NCI-H146 treated with DMSO at 0.1 percent for 48 hours (cell line): ENCODE data around the gene CBY1.
A peak's percentile ranks its signal among the peaks of the same experiment; 100 is the strongest.

ENCODE experiments used
- DNase-seq: peaks from one replicate; lab custom pipeline; 2025; ENCODE audit not compliant: unreplicated experiment; lab: John Stamatoyannopoulos, UW

Gene CBY1

GRCh38 chr22:38700789-38701628 is 44.6 kb downstream of the CBY1 start, which contains the start of gene JOSD1:
TSS of gene JOSD1 (minus strand) at chr22:38700943. CDS start at chr22:38699987, 956 bp downstream.
- DNase-seq: peak; percentile 60

- DNase-seq: no peak
Measured at GRCh38 chr22:38704654-38705234, 48.3 kb downstream of the CBY1 start.

GRCh38 chr22:38705235-38706100 is 49.0 kb downstream of the CBY1 start, which contains the start of gene GTPBP1:
TSS of gene GTPBP1 (plus strand) at chr22:38705944. CDS start at chr22:38705956, 12 bp downstream.
- peak; percentile 98 for DNase-seq

- DNase-seq: no peak
Measured at GRCh38 chr22:38706101-38706900, 49.9 kb downstream of the CBY1 start.

- DNase-seq: no peak
Measured at GRCh38 chr22:38706901-38707195, 50.4 kb downstream of the CBY1 start.

GRCh38 chr22:38707346-38707745 is 50.9 kb downstream of the CBY1 start:
- DNase-seq: no peak

GRCh38 chr22:38707984-38708383 is 51.5 kb downstream of the CBY1 start:
- no peak for DNase-seq

GRCh38 chr22:38709306-38709705 is 52.9 kb downstream of the CBY1 start:
- no peak for DNase-seq

GRCh38 chr22:38710351-38710750 is 53.9 kb downstream of the CBY1 start:
- no peak for DNase-seq

- no peak for DNase-seq
Measured at GRCh38 chr22:38710866-38711265, 54.4 kb downstream of the CBY1 start.

GRCh38 chr22:38712486-38713207 is 56.2 kb downstream of the CBY1 start:
- DNase-seq: no peak

- DNase-seq: no peak
Measured at GRCh38 chr22:38713921-38714320, 57.5 kb downstream of the CBY1 start.

GRCh38 chr22:38715176-38715764 is 58.8 kb downstream of the CBY1 start:
- DNase-seq: no peak

GRCh38 chr22:38715852-38716251 is 59.4 kb downstream of the CBY1 start:
- DNase-seq: no peak

GRCh38 chr22:38716271-38716670 is 59.8 kb downstream of the CBY1 start:
- no peak for DNase-seq

- DNase-seq: no peak
Measured at GRCh38 chr22:38716826-38717225, 60.4 kb downstream of the CBY1 start.

GRCh38 chr22:38717244-38717643 is 60.8 kb downstream of the CBY1 start:
- no peak for DNase-seq

GRCh38 chr22:38718414-38718813 is 62.0 kb downstream of the CBY1 start:
- no peak for DNase-seq

- no peak for DNase-seq
Measured at GRCh38 chr22:38719196-38719595, 62.8 kb downstream of the CBY1 start.

- DNase-seq: no peak
Measured at GRCh38 chr22:38720350-38720749, 63.9 kb downstream of the CBY1 start.
